ENCODE data around the gene SEMA5A. TPM values are rescaled to one million over a fixed set of nuclear protein-coding genes. Genes with fewer than 3 reads are reported as not detected.

SEMA5A gene
- polyA plus RNA-seq, 3 donors = not detected

DNA sequence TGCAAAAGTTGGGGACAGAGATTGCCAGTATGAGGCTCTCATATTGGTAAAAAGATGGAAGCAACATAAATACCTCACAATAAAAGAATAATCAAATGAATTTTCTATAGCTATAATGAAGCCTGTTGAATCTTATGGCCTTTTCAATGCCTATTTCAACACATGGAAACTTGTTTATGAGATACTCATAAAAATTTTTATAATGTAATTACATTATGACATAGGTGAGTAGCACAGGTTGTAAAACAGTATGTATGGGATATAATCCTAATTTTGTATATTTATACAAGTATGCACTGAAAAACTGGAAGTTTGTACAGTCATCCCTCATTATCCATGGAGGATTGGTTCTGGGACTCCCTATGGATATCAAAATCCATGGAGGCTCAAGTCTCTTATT, 21.2 kb upstream of the SEMA5A start:
- no peaks in the 10 kb centered on the region for H3K27me3 ChIP-seq (ENCODE audit: control insufficient read depth in 2 of 2, insufficient read depth in 2 of 2, low read length in 2 of 2)
- H3K9me3 Mint-ChIP-seq = peaks cover 0 to 11% (median 2%) of the 10 kb centered on the region in 7 donors
- no peak for TF ChIP-seq CTCF (IDR thresholded peaks at IDR 0.05)
- H2AFZ ChIP-seq (ENCODE audit: insufficient read depth, low read depth, low read length, poor library complexity, severe bottlenecking) = no peak overlapping the region
- H3K4me3 Mint-ChIP-seq = no peak overlapping the region
- no peaks in the 10 kb centered on the region for H3K9me3 ChIP-seq (replicated peaks in 1 of 2; ENCODE audit: control insufficient read depth in 1 of 2, insufficient read depth in 1 of 2, low read length in 2 of 2)
- no peaks in the 10 kb centered on the region for H3K79me2 ChIP-seq (ENCODE audit: insufficient read depth, low read length)
- no peaks in the 10 kb centered on the region for H3K36me3 ChIP-seq (replicated peaks in 1 of 2; ENCODE audit: control insufficient read depth in 1 of 2, insufficient read depth in 2 of 2, low read length in 2 of 2)
- no peaks in the 10 kb centered on the region for H4K20me1 ChIP-seq (ENCODE audit: insufficient read depth, low read length)
- no peak overlapping the region for H3K27ac Mint-ChIP-seq
- intact Hi-C loops (cut with micrococcal nuclease) = no loop called here
- no peak overlapping the region for H3K9ac ChIP-seq (ENCODE audit: insufficient read depth, low read length, poor library complexity, severe bottlenecking)
- peaks cover 2% of the 10 kb centered on the region in 3 donors for H3K27me3 Mint-ChIP-seq (ENCODE audit: low read depth in 3 of 3)
- no peak for DNase-seq
- no peaks in the 10 kb centered on the region for H3K36me3 Mint-ChIP-seq
- H3K27ac ChIP-seq (ENCODE audit: low read depth in 1 of 2, low read length in 2 of 2) = no peak overlapping the region
- no peaks in the 10 kb centered on the region for H3K4me1 ChIP-seq (ENCODE audit: control insufficient read depth in 1 of 2, insufficient read depth in 2 of 2, low read length in 2 of 2)
- no peaks in the 10 kb centered on the region for H3K4me1 Mint-ChIP-seq
- H3K4me3 ChIP-seq (replicated peaks in 1 of 3; ENCODE audit: low read depth in 2 of 3, low read length in 3 of 3) = no peak overlapping the region
- no peak overlapping the region for H3K4me2 ChIP-seq (replicated peaks; ENCODE audit: extremely low read depth, low read length, poor library complexity, severe bottlenecking)

GRCh38 chr5:9564752-9565151, 18.9 kb upstream of the SEMA5A start:
- no peak overlapping the region for H3K4me3 ChIP-seq (replicated peaks in 1 of 3; ENCODE audit: low read depth in 2 of 3, low read length in 3 of 3)

More at GRCh38 chr5:9564752-9565151, 18.9 kb upstream of the SEMA5A start:
- Mint-ChIP-seq H3K4me3 (no peak overlapping the region), H3K27ac (no peak overlapping the region), H3K27me3 (ENCODE audit: low read depth in 3 of 3) (peaks cover 2 to 4% (median 2%) of the 10 kb centered on the region in 3 donors), H3K4me1 (no peaks in the 10 kb centered on the region), H3K9me3 (peaks cover 0 to 8% (median 0%) of the 10 kb centered on the region in 7 donors), H3K36me3 (no peaks in the 10 kb centered on the region)
- Histone ChIP-seq H3K36me3 (replicated peaks in 1 of 2; ENCODE audit: control insufficient read depth in 1 of 2, insufficient read depth in 2 of 2, low read length in 2 of 2) (no peaks in the 10 kb centered on the region), H4K20me1 (ENCODE audit: insufficient read depth, low read length) (no peaks in the 10 kb centered on the region), H3K9me3 (replicated peaks in 1 of 2; ENCODE audit: control insufficient read depth in 1 of 2, insufficient read depth in 1 of 2, low read length in 2 of 2) (no peaks in the 10 kb centered on the region), H2AFZ (ENCODE audit: insufficient read depth, low read depth, low read length, poor library complexity, severe bottlenecking) (no peak overlapping the region), H3K27me3 (ENCODE audit: control insufficient read depth in 2 of 2, insufficient read depth in 2 of 2, low read length in 2 of 2) (no peaks in the 10 kb centered on the region), H3K4me2 (replicated peaks; ENCODE audit: extremely low read depth, low read length, poor library complexity, severe bottlenecking) (no peak overlapping the region), H3K79me2 (ENCODE audit: insufficient read depth, low read length) (no peaks in the 10 kb centered on the region), H3K27ac (ENCODE audit: low read depth in 1 of 2, low read length in 2 of 2) (no peak overlapping the region), H3K4me1 (ENCODE audit: control insufficient read depth in 1 of 2, insufficient read depth in 2 of 2, low read length in 2 of 2) (no peaks in the 10 kb centered on the region), H3K9ac (ENCODE audit: insufficient read depth, low read length, poor library complexity, severe bottlenecking) (no peak overlapping the region)
- TF ChIP-seq CTCF (IDR thresholded peaks at IDR 0.05) = no peak
- no peak for DNase-seq
- no CpG with 5 or more reads among the region's 4 CpGs for WGBS (ENCODE audit: insufficient coverage)
- intact Hi-C loops (cut with micrococcal nuclease) = no loop called here
